Glomerular endothelial cell (primary cell): ENCODE data around the gene SIX1. TPM values are rescaled to one million over a fixed set of nuclear protein-coding genes. Genes with fewer than 3 reads are reported as not detected.

Experiments
- DNase-seq: peaks from one replicate; pipeline ENCODE4 v3.0.0-alpha.2; 2011; ENCODE audit warnings: low read depth, low spot score; ENCODE audit errors: extremely low read depth
- total RNA-seq: library from RNA; depleted of rRNA; stranded (reverse); fragments of >200 nt; gene quantifications from 2 replicates; pipeline ENCODE4 v1.2.3, GENCODE V29; 2015

Gene SIX1
- total RNA-seq, 1 donor from 2014 or later, result 7.5 TPM

GRCh38 chr14:60602291-60602690, 47.0 kb downstream of the SIX1 start:
- no peak for DNase-seq

- no peak for DNase-seq
These were observed 49.5 kb downstream of the SIX1 start for GRCh38 chr14:60599727-60600126.

DNA sequence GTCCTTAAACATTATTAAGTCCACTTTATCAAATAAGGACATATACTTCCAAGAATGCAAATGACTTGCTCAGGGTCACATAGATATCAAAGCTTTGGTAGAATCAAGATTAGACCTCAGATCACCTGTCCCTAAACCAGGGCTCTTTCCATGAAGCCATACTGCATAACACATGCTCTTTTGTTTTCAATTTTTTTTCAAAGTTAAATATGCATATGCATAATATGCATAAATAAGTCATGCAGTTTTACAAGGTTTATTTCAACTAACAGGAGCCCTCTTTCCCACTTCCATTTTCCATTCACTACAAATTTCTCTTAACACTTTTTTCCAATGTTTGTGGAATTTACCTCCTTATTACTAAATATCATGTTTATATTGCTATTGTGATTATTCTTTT, 53.1 kb downstream of the SIX1 start:
- no peak for DNase-seq

GRCh38 chr14:60594062-60594461, 55.2 kb downstream of the SIX1 start:
- DNase-seq, result no peak

Other genes with a start within 250 kb of the SIX1 start
- 0.24 TPM in 1 of 2 replicates, not detected in the other for gene C14orf39, start 163.4 kb downstream of the SIX1 start, total RNA-seq
- not detected in 2 replicates for gene SIX6, start 140.3 kb downstream of the SIX1 start, total RNA-seq
- 4.8 and 6.4 TPM in 2 replicates for gene SIX4, start 74.9 kb upstream of the SIX1 start, total RNA-seq
- gene MNAT1, start 85.3 kb upstream of the SIX1 start, total RNA-seq, result 35.8 and 36.7 TPM in 2 replicates